GM20000 (cell line): ENCODE results near the gene ENOX1.

Experiments
- DNase-seq: peaks from one replicate; pipeline ENCODE4 v3.0.0; 2012; ENCODE audit warnings: low spot score
- TF ChIP-seq, protein P1 (sequence below): IDR thresholded peaks from 2 replicates; pipeline ENCODE4 v1.5.1; 2012; ENCODE audit warnings: mild to moderate bottlenecking, control low read depth; ENCODE audit errors: extremely low read depth, missing control alignments

ENOX1 gene

DNA sequence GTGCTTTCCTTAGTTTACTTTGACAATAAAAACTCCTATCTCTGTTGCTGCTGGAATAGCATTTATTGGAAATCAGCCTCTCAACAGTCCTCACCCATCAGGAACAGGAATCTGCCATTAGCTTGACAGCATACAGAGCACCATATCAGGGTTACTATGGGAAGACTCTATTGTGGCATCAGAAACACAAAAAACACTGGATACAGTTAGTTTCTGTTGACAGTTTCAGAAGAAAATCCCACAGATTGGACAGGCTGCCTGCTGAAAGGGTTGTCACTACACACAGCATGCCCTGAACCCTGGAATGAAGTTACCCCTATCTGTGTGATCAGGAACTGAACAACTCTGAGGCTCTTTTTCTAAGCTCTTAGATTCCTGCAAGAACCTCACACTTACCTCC is 172.7 kb downstream of the ENOX1 start:
- DNase-seq: no peak
- TF ChIP-seq, protein P1, sequence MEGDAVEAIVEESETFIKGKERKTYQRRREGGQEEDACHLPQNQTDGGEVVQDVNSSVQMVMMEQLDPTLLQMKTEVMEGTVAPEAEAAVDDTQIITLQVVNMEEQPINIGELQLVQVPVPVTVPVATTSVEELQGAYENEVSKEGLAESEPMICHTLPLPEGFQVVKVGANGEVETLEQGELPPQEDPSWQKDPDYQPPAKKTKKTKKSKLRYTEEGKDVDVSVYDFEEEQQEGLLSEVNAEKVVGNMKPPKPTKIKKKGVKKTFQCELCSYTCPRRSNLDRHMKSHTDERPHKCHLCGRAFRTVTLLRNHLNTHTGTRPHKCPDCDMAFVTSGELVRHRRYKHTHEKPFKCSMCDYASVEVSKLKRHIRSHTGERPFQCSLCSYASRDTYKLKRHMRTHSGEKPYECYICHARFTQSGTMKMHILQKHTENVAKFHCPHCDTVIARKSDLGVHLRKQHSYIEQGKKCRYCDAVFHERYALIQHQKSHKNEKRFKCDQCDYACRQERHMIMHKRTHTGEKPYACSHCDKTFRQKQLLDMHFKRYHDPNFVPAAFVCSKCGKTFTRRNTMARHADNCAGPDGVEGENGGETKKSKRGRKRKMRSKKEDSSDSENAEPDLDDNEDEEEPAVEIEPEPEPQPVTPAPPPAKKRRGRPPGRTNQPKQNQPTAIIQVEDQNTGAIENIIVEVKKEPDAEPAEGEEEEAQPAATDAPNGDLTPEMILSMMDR: no peak

DNA sequence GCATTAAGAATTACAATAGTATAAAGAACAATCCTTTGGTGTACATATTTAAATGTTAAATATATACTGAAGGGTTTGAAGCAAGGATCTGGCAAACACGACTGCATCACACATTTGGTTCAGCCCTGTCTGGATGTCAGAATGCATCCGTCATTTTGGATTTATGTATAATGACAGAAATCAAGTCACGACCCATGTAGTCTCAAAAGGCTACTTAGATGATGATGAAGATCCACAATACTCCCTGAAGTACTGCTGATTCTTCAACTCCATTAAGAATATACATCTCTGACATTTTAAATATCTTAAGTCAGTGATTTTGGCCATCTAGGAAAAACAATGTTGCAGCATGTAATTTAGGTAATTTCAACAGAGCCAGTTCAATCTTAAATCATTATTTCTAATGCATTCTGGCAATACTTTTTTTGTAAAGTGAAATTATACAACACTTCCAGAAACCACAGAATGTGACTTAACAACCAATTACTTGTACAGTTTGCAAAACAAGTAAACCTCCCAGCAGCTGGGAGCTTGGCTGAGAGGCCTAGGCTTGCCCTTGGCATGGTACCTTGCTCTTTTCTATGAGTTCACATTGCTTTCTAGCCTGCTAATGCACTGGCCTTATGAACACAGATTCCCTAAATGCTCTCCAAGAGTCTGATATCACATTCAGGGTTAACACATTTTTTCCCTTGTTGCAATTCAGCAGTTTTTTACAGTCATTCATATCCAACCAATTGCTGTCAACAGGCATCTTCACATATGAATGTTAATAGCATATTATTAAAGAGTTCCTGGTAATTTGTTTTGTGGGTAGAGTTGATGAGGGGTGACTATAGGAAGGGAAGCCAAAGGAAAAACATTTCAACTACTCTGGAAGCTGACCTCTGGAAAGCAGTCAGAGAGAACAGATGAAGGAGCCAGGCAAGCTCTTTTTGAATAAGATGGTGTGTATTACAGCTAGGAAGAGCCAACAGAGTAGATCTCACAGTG is 175.2 kb downstream of the ENOX1 start:
- DNase-seq: no peak
- TF ChIP-seq, protein P1: no peak

DNA sequence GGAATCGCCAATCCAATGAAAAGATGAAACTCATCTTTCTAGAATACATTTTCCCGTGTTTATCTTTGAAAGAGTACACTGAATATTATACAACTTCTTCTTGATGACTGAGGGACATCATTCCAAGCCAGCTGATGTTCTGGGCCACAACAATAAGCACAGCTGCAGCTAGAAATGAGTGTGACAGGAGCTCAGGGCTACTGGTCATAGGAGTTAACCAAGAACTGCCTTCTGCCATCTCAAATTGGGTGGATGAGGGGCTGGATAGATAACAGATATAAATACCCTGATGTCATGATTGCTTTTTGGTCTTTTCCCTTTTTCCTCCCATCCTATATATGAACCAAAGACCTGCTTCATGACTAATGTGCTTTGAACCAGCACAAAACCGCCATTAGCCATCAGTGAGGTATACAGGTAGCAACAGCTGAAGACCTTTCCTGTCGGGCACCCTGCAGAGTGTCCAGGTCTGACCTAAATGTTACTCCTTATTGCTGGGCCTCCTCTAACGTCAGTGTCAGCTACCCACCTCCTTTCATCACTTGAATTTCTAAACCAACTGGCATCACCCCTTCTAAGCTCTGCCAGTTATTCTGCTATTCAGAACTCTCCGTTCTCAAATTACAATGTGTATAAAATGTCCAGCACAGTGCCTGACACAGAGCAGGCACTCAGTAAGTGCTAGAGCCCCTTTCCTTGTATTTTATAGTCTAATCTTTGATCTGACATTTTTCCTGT is 178.2 kb downstream of the ENOX1 start:
- no peak for DNase-seq
- TF ChIP-seq, protein P1: no peak

DNA sequence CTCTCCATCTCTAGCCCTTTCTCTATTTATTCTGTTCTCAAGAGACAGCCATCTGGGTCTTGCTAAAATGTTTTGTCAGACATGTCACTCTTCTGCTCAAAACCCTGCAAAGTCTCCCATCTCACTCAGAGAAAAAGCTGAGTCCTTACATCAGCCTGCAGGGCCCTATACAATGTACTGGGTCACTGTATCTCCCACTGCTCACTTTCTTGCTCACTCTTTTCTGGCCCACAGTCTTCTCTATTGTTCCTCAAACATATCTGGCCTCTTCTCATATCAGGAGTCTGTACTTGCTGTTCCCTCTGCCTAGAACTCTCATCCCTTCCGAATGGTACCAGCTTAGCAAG is 189.2 kb downstream of the ENOX1 start:
- TF ChIP-seq, protein P1: no peak
- no peak for DNase-seq

DNA sequence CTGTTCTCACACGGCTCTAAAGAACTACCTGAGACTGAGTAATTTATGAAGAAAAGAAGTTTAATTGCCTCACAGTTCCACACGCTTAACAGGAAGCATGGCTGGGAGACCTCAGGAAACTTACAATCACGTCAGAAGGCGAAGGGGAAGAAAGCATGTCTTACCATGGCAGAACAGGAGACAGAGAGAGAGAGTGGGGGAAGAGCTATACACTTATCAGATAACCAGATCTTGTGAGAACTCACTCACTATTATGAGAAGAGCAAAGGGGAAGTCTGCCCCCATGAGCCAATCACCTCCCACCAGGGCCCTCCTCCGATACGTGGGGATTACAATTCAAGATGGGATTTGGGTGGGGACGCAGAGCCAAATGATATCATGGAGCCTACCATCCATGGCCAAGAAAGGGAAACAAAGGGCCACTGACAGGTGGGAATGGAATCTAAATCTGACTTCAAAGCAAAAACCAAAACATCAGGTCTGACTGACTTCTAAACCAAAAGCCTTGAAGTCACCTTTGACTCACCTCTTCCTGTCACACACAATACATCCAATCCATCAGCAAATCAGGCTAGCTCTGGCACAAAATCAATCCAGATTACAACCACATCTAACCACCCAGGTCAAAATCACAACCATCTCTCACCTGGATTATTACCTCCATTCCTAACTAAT is 189.7 kb downstream of the ENOX1 start:
- TF ChIP-seq, protein P1: no peak
- DNase-seq: no peak

DNA sequence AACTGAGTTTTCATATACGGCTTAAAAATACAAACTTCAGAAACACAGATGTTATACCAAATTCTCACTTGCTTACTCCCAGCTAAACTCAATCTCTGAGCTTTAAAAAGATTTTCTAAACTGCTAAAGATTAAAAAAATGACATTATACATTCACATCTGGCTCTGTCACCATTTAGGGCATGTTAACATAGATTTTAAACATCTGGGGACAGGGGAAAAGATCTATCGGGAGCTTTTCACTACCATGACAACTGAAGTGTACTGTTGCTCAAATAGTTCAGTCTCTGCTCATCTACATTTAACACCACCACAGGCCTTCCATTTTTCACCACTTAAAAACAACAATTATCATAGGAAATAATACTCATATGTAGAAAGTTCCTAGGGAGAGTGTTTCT is 190.8 kb downstream of the ENOX1 start:
- no peak for DNase-seq
- TF ChIP-seq, protein P1: no peak

DNA sequence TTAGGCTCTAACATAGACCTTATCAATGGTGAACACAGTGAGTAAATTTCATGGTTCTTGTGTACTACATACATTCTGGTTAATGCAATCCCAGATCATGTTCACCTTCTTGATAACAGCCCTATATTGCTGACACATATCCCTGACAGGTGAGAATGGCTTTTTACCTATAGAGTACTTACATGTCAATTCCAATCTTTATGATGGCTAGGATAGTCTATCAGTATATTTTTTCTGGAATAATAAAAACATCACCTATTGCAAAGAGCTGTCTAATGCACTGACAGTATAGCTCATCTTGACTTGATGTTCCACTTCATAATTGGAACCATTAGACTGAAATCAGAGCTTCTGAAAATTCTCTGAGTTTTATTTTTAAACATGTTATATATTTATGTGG is 199.4 kb downstream of the ENOX1 start:
- TF ChIP-seq, protein P1: no peak
- no peak for DNase-seq
